ENCODE results near the gene PLEKHA1. TPM values are rescaled to one million over a fixed set of nuclear protein-coding genes. Genes with fewer than 3 reads are reported as not detected.

Gene PLEKHA1
- total RNA-seq, 3 donors from 2014 or later: 39.1 to 55.0 (median 41.2) TPM

GRCh38 chr10:122348512-122348911, 26.0 kb upstream of the PLEKHA1 start:
- no peak for DNase-seq
- ATAC-seq: peak; percentile 43
- intact Hi-C loops (cut with DNase I, micrococcal nuclease): no loop called here

DNA sequence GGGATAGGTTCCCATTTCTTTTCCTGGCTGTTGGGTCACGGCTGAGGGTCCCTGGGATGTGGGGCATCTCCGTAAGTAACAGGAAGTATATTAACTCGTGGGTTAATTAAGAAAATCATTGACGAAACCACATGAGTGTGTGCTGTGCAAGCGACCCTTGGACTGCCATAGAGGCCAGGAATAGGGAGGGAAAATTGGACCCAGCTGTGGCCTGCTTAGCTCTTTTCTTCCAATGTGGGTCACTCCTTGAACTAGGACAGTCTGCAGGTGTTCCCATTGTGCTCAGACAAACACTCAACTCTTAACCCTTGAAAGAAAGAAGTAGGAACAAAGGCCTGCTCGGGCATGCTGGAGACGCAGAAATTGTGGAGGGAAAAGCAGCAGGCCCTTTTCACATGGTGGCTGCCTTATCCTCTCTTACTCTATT, 25.6 kb upstream of the PLEKHA1 start:
- H3K36me3 ChIP-seq (ENCODE audit: low read depth): no peaks in the 10 kb centered on the region
- DNase-seq: no peak

More at GRCh38 chr10:122348512-122348911, 26.0 kb upstream of the PLEKHA1 start:
- H3K4me1 ChIP-seq (ENCODE audit: low read depth): no peaks in the 10 kb centered on the region
- H3K36me3 ChIP-seq (ENCODE audit: low read depth): no peaks in the 10 kb centered on the region
- H3K9me3 ChIP-seq: no peaks in the 10 kb centered on the region
- no peak overlapping the region for H3K4me3 ChIP-seq
- TF ChIP-seq CTCF (IDR thresholded peaks at IDR 0.05): no peak

GRCh38 chr10:122349758-122350369, 24.6 kb upstream of the PLEKHA1 start:
- no peaks in the 10 kb centered on the region for H3K9me3 ChIP-seq
- H3K36me3 ChIP-seq (ENCODE audit: low read depth): no peaks in the 10 kb centered on the region
- intact Hi-C loops (cut with DNase I, micrococcal nuclease): no loop called here
- DNase-seq (no peak), ATAC-seq (peak; percentile 21)
- no peak overlapping the region for H3K4me3 ChIP-seq
- no peak for TF ChIP-seq CTCF (IDR thresholded peaks at IDR 0.05)
- no peaks in the 10 kb centered on the region for H3K4me1 ChIP-seq (ENCODE audit: low read depth)

More for the DNA sequence above, 25.6 kb upstream of the PLEKHA1 start:
- H3K4me3 ChIP-seq: no peak overlapping the region
- H3K4me1 ChIP-seq (ENCODE audit: low read depth): no peaks in the 10 kb centered on the region
- intact Hi-C loops (cut with DNase I, micrococcal nuclease): no loop called here
- ATAC-seq: peak; percentile 26
- TF ChIP-seq CTCF (IDR thresholded peaks at IDR 0.05): no peak
- H3K9me3 ChIP-seq: no peaks in the 10 kb centered on the region

- Histone ChIP-seq H3K4me1 (ENCODE audit: low read depth) (no peaks in the 10 kb centered on the region), H3K9me3 (no peaks in the 10 kb centered on the region), H3K4me3 (no peak overlapping the region), H3K36me3 (ENCODE audit: low read depth) (no peaks in the 10 kb centered on the region)
- intact Hi-C loops (cut with DNase I, micrococcal nuclease): no loop called here
- TF ChIP-seq CTCF (IDR thresholded peaks at IDR 0.05): no peak
- ATAC-seq: peak; percentile 45
- DNase-seq: no peak
These were observed 23.6 kb upstream of the PLEKHA1 start for GRCh38 chr10:122350893-122351292.

- DNase-seq: no peak
- no peaks in the 10 kb centered on the region for H3K36me3 ChIP-seq (ENCODE audit: low read depth)
These were observed 21.5 kb upstream of the PLEKHA1 start for GRCh38 chr10:122352817-122353525.

More at GRCh38 chr10:122352817-122353525, 21.5 kb upstream of the PLEKHA1 start:
- no peak for ATAC-seq
- H3K4me3 ChIP-seq: no peak overlapping the region
- intact Hi-C loops (cut with DNase I, micrococcal nuclease): no loop called here
- no peaks in the 10 kb centered on the region for H3K4me1 ChIP-seq (ENCODE audit: low read depth)
- TF ChIP-seq CTCF (IDR thresholded peaks at IDR 0.05): no peak
- no peaks in the 10 kb centered on the region for H3K9me3 ChIP-seq

All from mucosa of descending colon (tissue), 3 donors.